ENCODE data around the gene CNNM4.

Gene CNNM4

GRCh38 chr2:96832754-96833507, 72.2 kb downstream of the CNNM4 start:
- H3K4me3 ChIP-seq (ENCODE audit: low read depth, low read length): no peak overlapping the region
- no peak for DNase-seq (ENCODE audit: low read depth)

GRCh38 chr2:96835830-96836229, 75.1 kb downstream of the CNNM4 start:
- no peak for DNase-seq (ENCODE audit: low read depth)
- no peak for TF ChIP-seq CTCF (IDR thresholded peaks at IDR 0.05; ENCODE audit: low read depth, low read length, missing control alignments)
- H3K4me3 ChIP-seq (ENCODE audit: low read depth, low read length): no peak overlapping the region

More at GRCh38 chr2:96832754-96833507, 72.2 kb downstream of the CNNM4 start:
- no peak for TF ChIP-seq CTCF (IDR thresholded peaks at IDR 0.05; ENCODE audit: low read depth, low read length, missing control alignments)

- H3K4me3 ChIP-seq (ENCODE audit: low read depth, low read length): no peak overlapping the region
- DNase-seq (ENCODE audit: low read depth): no peak
- no peak for TF ChIP-seq CTCF (IDR thresholded peaks at IDR 0.05; ENCODE audit: low read depth, low read length, missing control alignments)
These were observed 76.9 kb downstream of the CNNM4 start for GRCh38 chr2:96837575-96837974.

GRCh38 chr2:96838345-96839292, 77.9 kb downstream of the CNNM4 start:
- DNase-seq (ENCODE audit: low read depth): no peak
- H3K4me3 ChIP-seq (ENCODE audit: low read depth, low read length): no peak overlapping the region
- TF ChIP-seq CTCF (IDR thresholded peaks at IDR 0.05; ENCODE audit: low read depth, low read length, missing control alignments): no peak

- DNase-seq (ENCODE audit: low read depth): no peak
- H3K4me3 ChIP-seq (ENCODE audit: low read depth, low read length): no peak overlapping the region; the same call in 1 of the 2 replicates
- TF ChIP-seq CTCF (IDR thresholded peaks at IDR 0.05; ENCODE audit: low read depth, low read length, missing control alignments): no peak
These were observed 78.7 kb downstream of the CNNM4 start for GRCh38 chr2:96839293-96839874.

- DNase-seq (ENCODE audit: low read depth): no peak
- H3K4me3 ChIP-seq (ENCODE audit: low read depth, low read length): no peak overlapping the region
- TF ChIP-seq CTCF (IDR thresholded peaks at IDR 0.05; ENCODE audit: low read depth, low read length, missing control alignments): no peak
These were observed 79.5 kb downstream of the CNNM4 start for GRCh38 chr2:96839875-96840850.
